Common myeloid progenitor, CD34-positive (primary cell): Measurements from ENCODE around the gene STPG1. TPM values are rescaled to one million over a fixed set of nuclear protein-coding genes. Genes with fewer than 3 reads are reported as not detected.
A peak's percentile ranks its signal among the peaks of the same experiment; 100 is the strongest.
"Not testable (repeated sequence)": the region's sequence is repeated elsewhere in the genome, so short reads cannot be mapped to it uniquely, and the experiment has no call there.

Experiments
- CTCF ChIA-PET: fragments of 350-600 bp; sonication (Branson Sonifier 250); formaldehyde crosslinking; loops from one replicate; lab custom pipeline; 2021; ENCODE audit warnings: antibody characterized with exemption; lab: Charles Lee
- POLR2A ChIA-PET: fragments of 350-600 bp; sonication (Branson Sonifier 250); formaldehyde crosslinking; loops from one replicate; lab custom pipeline; 2021; ENCODE audit warnings: antibody characterized with exemption; lab: Charles Lee
- DNase-seq, 3 donors: peaks; one replicate each; pipeline versions ENCODE4 v3.0.0 to v3.0.0-alpha.2; 2013
- H3K27ac ChIP-seq, 2 experiments: 1 replicate in 1 of 2; 2 replicates in 1 of 2; pipeline ENCODE4 v1.7.0; 2013; ENCODE audit warnings: inconsistent platforms in 2 of 2, low read length in 2 of 2, mild to moderate bottlenecking in 2 of 2, low read depth in 1 of 2, moderate library complexity in 1 of 2; ENCODE audit not compliant: severe bottlenecking in 2 of 2, insufficient read depth in 1 of 2, poor library complexity in 1 of 2
- H3K27me3 ChIP-seq, 5 experiments: replicated peaks in 2 of 5; 1 replicate in 3 of 5; 2 replicates in 2 of 5; pipeline versions ENCODE4 v1.6.1 to v1.7.0; 2013; ENCODE audit warnings: low read length in 4 of 5, mild to moderate bottlenecking in 2 of 5, moderate library complexity in 2 of 5, inconsistent platforms in 1 of 5; ENCODE audit not compliant: insufficient read depth in 5 of 5, control insufficient read depth in 4 of 5
- H3K36me3 ChIP-seq, 4 experiments: 1 replicate in 2 of 4; 2 replicates in 2 of 4; pipeline versions ENCODE4 v1.6.1 to v1.7.0; 2013; ENCODE audit warnings: low read length in 3 of 4, control low read depth in 1 of 4, mild to moderate bottlenecking in 1 of 4; ENCODE audit not compliant: control insufficient read depth in 4 of 4, insufficient read depth in 4 of 4
- H3K4me1 ChIP-seq, 4 experiments: 1 replicate in 3 of 4; 2 replicates in 1 of 4; pipeline versions ENCODE4 v1.6.1 to v1.7.1; 2013; ENCODE audit warnings: low read length in 3 of 4, mild to moderate bottlenecking in 3 of 4, control low read depth in 1 of 4, inconsistent platforms in 1 of 4, moderate library complexity in 1 of 4; ENCODE audit not compliant: control insufficient read depth in 4 of 4, insufficient read depth in 4 of 4; ENCODE audit errors: control extremely low read depth in 1 of 4
- H3K4me3 ChIP-seq, 7 experiments: 1 replicate in 4 of 7; 2 replicates in 3 of 7; pipeline versions ENCODE4 v1.5.1 to v1.7.0; 2013; ENCODE audit warnings: mild to moderate bottlenecking in 7 of 7, low read length in 6 of 7, moderate library complexity in 6 of 7, inconsistent platforms in 2 of 7, low read depth in 2 of 7, control low read depth in 1 of 7; ENCODE audit not compliant: insufficient read depth in 4 of 7, control insufficient read depth in 1 of 7; ENCODE audit errors: extremely low read depth in 1 of 7
- H3K9me3 ChIP-seq, 5 experiments: 1 replicate in 4 of 5; 2 replicates in 1 of 5; pipeline versions ENCODE4 v1.6.1 to v1.7.1; 2013; ENCODE audit warnings: low read length in 4 of 5, mild to moderate bottlenecking in 2 of 5, inconsistent platforms in 1 of 5, low read depth in 1 of 5, moderate library complexity in 1 of 5; ENCODE audit not compliant: control insufficient read depth in 4 of 5, insufficient read depth in 2 of 5; ENCODE audit errors: control extremely low read depth in 1 of 5
- WGBS: methylation state at CpG from one replicate; pipeline ENCODE4 v1.1.5; 2013; ENCODE audit not compliant: insufficient coverage; 5-methylcytosine and 5-hydroxymethylcytosine counted together
- polyA plus RNA-seq: library from polyadenylated mRNA; unstranded; fragments of 120-200 nt; gene quantifications from one replicate; pipeline ENCODE4 v1.2.1, GENCODE V29; 2013

Gene STPG1, protein sequence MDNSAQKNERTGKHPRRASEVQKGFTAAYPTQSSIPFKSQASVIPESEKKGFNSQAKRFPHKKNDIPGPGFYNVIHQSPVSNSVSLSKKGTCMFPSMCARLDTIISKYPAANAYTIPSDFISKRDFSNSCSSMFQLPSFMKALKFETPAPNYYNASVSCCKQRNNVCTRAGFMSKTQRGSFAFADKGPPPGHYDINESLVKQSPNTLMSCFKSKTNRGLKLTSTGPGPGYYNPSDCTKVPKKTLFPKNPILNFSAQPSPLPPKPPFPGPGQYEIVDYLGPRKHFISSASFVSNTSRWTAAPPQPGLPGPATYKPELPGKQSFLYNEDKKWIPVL
- polyA plus RNA-seq, result 6.2 TPM

DNA sequence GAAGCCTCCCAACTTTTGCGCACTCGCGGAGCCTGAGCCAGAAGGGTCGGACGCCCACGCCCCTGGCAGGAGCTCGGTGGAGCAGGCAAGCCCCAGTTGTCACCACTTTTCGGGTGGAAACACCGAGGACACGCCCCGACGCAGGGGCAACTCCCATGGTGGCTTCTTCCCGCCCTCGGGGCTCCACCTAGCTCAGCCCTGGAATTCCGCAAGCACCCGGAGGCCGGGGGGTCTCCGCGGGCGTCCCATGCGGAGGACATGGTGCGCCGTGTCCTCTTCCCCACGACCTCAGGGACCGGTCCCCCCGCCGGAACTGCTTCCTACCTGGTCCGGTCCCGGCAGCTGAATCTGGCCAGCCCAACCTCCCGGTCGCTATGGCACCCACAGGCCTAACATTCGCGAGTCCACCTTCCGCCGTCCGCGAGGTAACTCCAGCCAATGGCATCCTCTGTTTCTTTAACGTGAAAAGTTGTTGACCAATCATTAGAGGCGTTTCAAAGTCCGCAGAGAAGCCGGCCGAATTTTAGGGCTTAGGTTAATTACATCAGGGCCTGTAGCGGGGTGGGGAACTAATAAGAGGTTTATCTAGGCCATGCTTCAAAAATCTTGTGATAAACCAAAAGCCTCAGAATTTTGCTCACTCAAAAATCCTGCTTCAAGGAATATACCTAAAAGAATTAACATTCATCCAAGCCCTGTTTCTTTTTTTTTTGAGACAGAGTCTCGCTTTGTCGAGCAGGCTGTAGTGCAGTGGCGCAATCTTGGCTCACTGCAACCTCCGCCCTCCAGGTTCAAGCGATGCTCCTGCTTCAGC, at the start of gene STPG1:
Gene STPG1, minus strand, starts transcription at position 433 of the 814 bp plus-strand sequence. CDS start 12,394 bp downstream, outside the sequence.
- DNase-seq, result peak; percentile 89 to 93 (median 91)
- POLR2A ChIA-PET, result no interaction called here

DNA sequence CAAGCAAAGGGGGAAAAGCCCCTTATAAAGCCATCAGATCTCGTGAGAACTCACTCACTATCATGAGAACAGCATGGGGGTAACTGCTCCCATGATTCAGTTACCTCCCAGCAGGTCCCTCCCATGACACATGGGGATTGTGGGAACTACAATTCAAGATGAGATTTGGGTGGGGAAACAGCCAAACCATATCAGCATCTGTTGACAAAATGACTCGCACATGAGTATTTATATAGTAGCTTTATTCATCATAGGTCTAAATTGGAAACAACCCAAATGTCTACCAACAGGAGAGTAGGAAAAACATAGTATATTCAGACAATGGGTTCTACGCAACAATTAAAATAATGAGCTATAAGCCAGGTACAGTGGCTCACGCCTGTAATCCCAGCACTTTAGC, 48.5 kb upstream of the STPG1 start:
- Histone ChIP-seq H3K4me1 (peaks cover 0 to 13% (median 0%) of the 10 kb centered on the region in 4 experiments), H3K36me3 (peaks cover 18 to 82% (median 45%) of the 10 kb centered on the region in 4 experiments)
- H3K9me3 ChIP-seq, H3K27me3 ChIP-seq, H3K4me3 ChIP-seq, H3K27ac ChIP-seq, POLR2A ChIA-PET, DNase-seq: not testable (repeated sequence)
- CTCF ChIA-PET, result interaction anchor here (1.0 kb wide), 1 partner anchor 12 kb away, joined by 3 read pairs; no protein-coding TSS in a partner anchor
- WGBS, result 100% methylated on average over 3 of the region's 4 CpGs

More for the DNA sequence above, at the start of gene STPG1:
- H3K27me3 ChIP-seq, result no peaks in the 10 kb centered on the region
- H3K4me1 ChIP-seq, result peaks cover 14 to 44% (median 34%) of the 10 kb centered on the region in 4 experiments
- H3K9me3 ChIP-seq, result peaks cover 0 to under 1% (median 0%) of the 10 kb centered on the region in 5 experiments
- H3K27ac ChIP-seq, result peak within 1 kb of the TSS; percentile 68 to 87
- H3K4me3 ChIP-seq, result peak within 1 kb of the TSS; percentile 82 to 93 (median 86)
- WGBS, result 2% methylated on average over 44 of the region's 48 CpGs
- no peaks in the 10 kb centered on the region for H3K36me3 ChIP-seq
- CTCF ChIA-PET, result interaction anchor here (0.9 to 3.1 kb wide), 8 partner anchors 10 to 215 kb away, joined by 3 to 13 read pairs (median 3); no protein-coding TSS in a partner anchor

DNA sequence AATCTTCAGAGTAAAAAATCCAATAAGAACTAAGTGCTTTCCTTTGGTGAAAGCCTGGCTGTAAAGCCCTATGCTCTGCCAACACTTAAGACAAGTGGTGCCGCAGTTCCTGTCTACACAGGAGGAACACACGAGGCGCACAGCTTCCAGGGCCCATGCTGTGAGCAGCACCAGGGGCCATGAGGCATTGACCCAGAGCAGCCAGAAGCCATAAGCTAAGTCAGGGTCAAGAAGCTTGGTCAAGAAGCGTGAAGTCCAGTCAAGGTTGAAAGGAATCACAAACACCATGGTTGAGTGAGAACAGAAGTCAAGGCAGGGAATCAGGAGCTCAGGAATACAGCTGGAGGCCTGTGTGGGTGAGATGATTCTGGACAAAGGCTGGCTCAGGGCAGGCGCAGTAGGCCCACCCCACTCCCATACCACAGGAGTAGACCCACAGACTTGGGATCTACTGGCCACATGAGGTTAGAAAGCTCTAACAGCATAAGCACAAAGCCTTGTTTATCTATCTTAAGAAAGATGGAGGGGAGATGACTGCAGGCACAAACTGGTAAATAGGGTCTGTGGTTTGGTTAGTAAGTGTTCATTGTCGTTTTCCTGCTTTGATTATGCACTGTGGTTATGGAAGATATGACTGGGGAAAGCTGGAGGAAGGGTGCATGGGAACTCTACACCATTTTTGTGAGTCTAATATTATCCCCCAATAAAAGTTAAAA, 46.1 kb upstream of the STPG1 start:
- H3K4me1 ChIP-seq, result no peaks in the 10 kb centered on the region
- peaks cover 0 to 1% (median 0%) of the 10 kb centered on the region in 5 experiments for H3K9me3 ChIP-seq
- peaks cover 16 to 83% (median 48%) of the 10 kb centered on the region in 4 experiments for H3K36me3 ChIP-seq
- H3K4me3 ChIP-seq, result no peak overlapping the region
- no peak overlapping the region for H3K27ac ChIP-seq
- 97% methylated on average over 4 of the region's 6 CpGs for WGBS
- H3K27me3 ChIP-seq, result no peaks in the 10 kb centered on the region
- ChIA-PET POLR2A (no interaction called here), CTCF (interaction anchor here (0.9 to 1.3 kb wide), 4 partner anchors 42 to 127 kb away, joined by 3 to 4 read pairs (median 3); partner anchors contain the start of gene STPG1)
- no peak for DNase-seq

DNA sequence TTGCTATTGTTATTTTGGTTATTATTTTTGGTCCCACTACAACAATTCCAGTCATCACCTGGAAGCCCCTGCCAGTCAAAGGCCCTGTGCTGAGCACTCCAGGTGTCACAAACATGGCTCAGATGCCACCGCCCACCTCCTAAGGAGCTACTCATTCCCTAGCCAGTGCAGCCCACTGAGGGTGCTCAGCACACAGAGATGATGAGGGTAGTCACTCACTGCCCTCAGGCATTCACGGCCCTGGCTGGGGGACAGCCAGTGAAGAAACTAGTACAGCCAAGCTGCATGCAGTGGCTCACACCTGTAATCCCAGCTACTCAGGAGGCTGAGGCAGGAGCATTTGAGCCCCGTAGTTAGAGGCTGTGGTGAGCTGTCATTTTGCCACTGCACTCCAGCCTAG, 44.3 kb upstream of the STPG1 start:
- Histone ChIP-seq H3K27ac (no peak overlapping the region), H3K36me3 (peaks cover 21 to 88% (median 50%) of the 10 kb centered on the region in 4 experiments), H3K4me3 (no peak overlapping the region), H3K27me3 (no peaks in the 10 kb centered on the region), H3K9me3 (peaks cover 0 to 1% (median 0%) of the 10 kb centered on the region in 5 experiments), H3K4me1 (no peaks in the 10 kb centered on the region)
- CTCF ChIA-PET, result no interaction called here
- POLR2A ChIA-PET, result no interaction called here
- DNase-seq, result no peak
- 90% methylated on average over 3 of the region's 3 CpGs for WGBS

DNA sequence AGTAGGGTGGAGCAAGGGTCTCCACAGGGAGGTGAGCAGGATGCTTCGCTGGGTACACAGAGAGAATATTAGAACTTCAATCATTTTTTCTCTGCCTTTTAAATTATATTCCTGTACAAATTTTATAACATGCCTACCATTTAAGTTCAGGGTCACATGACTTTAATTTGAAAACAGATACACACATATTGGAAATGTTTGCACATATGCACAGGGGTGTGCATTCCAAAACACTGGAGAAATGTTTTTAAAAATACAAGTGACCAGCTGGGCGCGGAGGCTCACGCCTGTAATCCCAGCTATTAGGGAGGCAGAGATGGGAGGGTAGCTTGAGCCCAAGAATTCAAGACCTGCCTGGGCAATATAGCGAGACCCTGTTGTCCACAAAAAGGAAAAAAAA, 41.7 kb upstream of the STPG1 start:
- CTCF ChIA-PET, result no interaction called here
- no peak overlapping the region for H3K27ac ChIP-seq
- H3K9me3 ChIP-seq, result no peaks in the 10 kb centered on the region
- POLR2A ChIA-PET, result no interaction called here
- no peaks in the 10 kb centered on the region for H3K4me1 ChIP-seq
- no peak overlapping the region for H3K4me3 ChIP-seq
- H3K36me3 ChIP-seq, result peaks cover 21 to 91% (median 51%) of the 10 kb centered on the region in 4 experiments
- H3K27me3 ChIP-seq, result no peaks in the 10 kb centered on the region
- WGBS, result 94% methylated on average over 3 of the region's 5 CpGs
- no peak for DNase-seq

DNA sequence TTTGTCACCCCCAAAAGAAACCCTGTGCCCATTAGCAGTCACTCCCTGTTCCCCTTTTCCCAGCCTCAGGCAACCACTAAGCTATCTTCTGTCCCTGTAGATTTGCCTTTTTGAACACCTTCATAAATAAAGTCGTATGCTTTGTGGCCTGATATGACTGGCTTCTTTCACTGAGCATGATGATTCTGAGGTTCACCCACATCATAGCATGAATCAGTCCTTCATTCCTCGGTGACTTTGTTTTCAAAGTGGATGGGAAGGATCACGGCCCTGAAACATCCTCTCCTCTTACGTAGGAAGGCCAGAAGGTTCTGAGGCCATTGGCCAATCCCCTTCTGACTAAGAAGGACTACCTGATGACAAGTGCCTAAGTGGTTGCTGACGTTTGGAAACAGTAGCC, 41.1 kb upstream of the STPG1 start:
- ChIA-PET POLR2A (no interaction called here), CTCF (no interaction called here)
- WGBS, result 96% methylated on average over 5 of the region's 5 CpGs
- Histone ChIP-seq H3K4me1 (no peaks in the 10 kb centered on the region), H3K27ac (no peak overlapping the region), H3K4me3 (no peak overlapping the region), H3K27me3 (no peaks in the 10 kb centered on the region), H3K36me3 (peaks cover 16 to 91% (median 49%) of the 10 kb centered on the region in 4 experiments), H3K9me3 (no peaks in the 10 kb centered on the region)
- no peak for DNase-seq
